Cardiac septum (tissue), 1 donor: ENCODE data around the gene MYBPH. TPM values are rescaled to one million over a fixed set of nuclear protein-coding genes. Genes with fewer than 3 reads are reported as not detected.

Experiments used
- DNase-seq: peaks from one replicate; pipeline ENCODE4 v3.0.0-alpha.2; 2020; ENCODE audit warnings: low spot score
- intact Hi-C: fragments of 100-400 bp; cut with DNase I; formaldehyde crosslinking; loops from one replicate; pipeline ENCODE4 v1.14.0; 2022
- total RNA-seq: library from RNA; stranded (reverse); fragmentation: NEBNext Ultra II Directional; extraction: Animal tissue kit (Norgen Biotek cat#: 25700); gene quantifications from one replicate; pipeline ENCODE4 v1.2.1, GENCODE V29; 2021
- donor health status: DM: no; HTN: no; CAD: no.

The MYBPH gene
- total RNA-seq, 1 donor from 2014 or later, result not detected

DNA sequence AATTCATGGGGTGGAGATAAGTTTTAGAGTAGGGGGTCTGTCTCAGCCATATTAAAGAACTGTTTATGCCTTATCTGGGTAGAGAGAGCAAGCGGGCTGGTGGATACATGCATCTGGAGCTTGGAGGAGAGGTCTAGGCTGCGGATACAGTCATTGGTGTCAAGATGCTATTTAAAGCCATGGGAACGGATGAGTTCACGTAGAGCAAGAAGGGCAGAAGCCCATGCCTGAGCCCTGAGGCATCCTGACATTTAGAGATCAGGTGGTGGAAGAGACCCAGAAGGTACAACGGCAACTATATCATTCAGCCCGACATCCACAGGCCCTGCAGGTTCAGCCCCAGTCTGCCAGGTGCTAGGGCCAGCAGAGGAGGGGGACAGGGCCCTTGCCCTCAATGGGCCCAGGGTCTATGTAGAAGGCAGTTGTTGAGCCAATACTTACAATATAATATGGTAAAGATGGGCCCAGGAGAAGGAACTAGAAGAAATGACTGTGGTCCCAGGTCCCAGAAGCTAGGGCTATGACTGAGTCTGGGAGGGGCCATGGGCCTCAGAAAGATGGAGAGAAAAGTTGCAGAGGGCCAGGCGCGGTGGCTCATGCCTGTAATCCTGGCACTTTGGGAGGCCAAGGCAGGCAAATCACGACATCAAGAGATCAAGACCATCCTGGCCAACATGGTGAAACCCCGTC is 26.0 kb upstream of the MYBPH start:
- no peak for DNase-seq
- intact Hi-C loops, result no loop called here

DNA sequence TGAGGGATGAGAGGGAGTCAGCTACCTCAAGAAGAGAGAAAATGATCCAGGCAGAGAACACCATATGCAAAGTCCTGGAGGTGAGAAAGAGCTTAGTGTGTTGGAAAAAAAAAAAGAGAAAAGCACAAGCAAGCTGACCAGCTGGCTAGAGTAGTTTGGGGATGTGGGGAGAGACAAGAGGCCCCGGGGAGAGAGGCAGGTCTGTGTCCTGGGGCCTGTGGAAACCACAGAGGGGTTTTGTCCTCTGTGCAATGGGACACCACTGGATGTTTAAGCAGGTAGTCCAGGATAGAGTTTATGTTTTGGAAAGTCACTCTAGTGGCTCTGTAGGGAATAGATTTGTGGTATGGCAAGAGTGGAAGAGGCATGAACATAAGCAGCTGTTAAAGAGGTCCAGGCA is 25.3 kb upstream of the MYBPH start:
- no peak for DNase-seq
- intact Hi-C loops, result no loop called here

DNA sequence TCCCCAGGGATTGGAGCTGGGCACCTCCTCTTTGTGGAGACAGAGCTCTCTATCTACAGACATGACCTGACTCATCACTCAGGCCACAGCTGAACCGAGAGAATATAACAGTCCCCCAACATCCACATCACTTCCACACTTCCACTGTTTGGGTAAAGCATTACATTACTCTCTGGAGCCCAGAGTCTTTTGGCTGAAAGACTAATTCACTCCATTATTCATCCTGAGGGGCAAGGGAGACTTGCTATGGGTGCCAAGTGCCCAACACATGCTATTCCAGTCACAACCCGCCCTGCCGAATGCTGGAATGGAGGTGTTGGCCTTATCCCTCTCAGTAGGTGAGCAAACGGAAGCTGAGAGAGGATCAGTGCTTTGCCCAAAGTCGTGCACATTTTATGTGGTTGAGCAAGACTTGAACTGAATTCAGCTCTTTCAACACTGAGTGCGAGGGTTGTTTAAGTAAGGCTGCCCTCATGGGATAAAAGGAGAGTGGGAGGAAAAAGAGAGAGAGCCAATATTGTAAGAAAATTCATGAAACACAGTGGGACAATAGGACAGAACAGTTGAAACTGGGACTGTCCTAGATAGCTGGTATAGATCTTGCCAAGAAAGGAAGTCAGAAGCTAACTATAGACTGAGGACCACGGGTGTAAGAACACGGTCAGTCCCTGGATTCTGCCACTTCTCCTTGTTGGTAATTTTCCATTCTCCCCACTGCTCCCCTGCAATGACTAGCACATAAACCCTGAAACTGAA is 24.4 kb upstream of the MYBPH start:
- intact Hi-C loops, result no loop called here
- no peak for DNase-seq

DNA sequence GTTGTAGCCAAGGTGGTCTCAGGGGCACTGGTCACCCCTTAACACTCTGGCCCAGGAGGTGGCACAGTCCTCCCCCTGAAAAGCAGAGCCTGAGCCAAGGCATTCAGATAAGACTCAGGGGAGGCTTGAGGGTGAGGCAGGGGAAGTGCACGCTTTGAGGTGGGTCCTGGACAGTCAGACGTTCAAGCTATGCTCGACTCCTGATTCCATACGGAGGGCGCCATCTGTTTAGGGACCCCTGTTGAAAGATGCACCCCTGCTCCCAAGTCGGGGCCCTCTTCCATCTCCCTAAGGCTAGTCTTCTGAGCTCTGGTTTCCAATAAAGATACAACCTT is 23.8 kb upstream of the MYBPH start:
- DNase-seq, result no peak
- intact Hi-C loops, result no loop called here

DNA sequence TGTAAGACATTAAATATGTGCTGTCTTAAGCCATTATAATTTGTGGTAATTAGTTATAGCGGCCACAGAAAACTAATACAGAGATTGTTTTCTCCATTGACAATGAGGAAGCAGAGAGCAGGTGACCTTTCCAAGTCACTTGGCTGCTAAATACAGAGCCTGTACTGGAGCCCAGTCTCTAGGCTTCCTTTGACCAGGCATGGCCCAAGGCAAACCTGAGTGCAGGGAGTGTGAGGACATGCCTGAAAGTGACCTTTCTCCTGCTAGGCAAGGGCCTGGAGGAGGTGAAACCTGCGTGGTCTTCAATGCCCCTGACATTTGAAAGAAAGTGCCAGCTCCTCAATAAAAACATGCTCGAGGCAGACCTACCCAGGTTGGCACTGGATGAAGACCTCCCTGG is 23.4 kb upstream of the MYBPH start:
- DNase-seq, result no peak
- intact Hi-C loops, result no loop called here

DNA sequence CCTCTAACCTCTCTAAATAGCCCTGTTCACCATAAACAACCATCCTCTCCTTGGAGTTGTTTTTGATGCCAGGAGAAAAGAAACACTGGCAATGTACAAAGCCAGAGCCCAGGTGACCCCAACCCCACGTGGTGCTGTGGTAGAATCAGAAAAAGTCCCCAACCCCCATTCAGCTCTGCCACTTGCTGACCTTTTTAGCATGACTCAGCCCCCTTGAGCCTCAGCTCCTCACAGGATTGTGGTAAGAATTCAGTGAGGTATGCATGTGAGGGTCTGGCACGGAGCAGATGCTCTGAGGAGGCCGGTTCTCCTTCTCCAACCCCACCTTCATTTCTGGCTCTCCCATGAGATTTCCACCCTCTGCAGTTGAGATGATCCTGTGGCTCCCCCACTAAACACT is 22.0 kb upstream of the MYBPH start:
- intact Hi-C loops, result no loop called here
- DNase-seq, result no peak

DNA sequence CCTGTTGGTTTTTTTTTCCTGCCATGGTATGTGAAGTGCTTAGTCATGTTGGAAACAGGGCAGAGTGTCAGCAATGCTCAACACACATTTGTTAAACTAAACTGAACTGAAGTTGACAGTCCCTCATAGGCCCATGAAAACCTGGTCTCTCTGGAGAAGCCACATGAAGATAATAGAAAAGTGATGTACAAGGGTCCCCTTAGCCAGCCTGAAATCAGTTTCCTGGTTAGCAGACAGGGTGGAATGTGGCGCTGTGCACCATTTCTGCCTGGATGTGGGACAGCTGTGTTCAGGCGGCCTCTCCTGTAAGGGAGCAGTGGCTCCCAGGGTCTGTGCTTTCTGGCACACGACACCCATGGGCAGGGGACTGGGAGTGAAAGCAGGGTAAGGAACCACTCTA is 20.7 kb upstream of the MYBPH start:
- no peak for DNase-seq
- intact Hi-C loops, result no loop called here

DNA sequence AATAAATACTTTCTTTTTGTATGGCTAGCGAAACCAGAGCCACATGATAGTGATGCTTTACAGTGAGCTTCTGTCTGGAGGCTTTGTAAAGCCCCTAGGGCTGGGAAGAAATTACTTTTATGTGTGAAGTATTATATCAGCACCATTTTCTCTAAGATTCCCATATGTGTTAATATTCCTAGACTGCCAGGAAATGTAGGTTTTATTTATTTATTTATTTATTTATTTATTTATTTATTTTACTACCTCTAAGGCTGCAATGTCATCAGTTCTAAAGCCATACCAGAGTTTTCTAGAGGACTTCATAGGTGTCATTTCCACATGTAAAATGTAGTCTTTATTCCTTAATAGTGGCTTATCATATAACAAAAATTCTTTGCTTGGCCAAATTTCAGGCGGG is 15.3 kb upstream of the MYBPH start:
- intact Hi-C loops, result no loop called here
- DNase-seq, result no peak

DNA sequence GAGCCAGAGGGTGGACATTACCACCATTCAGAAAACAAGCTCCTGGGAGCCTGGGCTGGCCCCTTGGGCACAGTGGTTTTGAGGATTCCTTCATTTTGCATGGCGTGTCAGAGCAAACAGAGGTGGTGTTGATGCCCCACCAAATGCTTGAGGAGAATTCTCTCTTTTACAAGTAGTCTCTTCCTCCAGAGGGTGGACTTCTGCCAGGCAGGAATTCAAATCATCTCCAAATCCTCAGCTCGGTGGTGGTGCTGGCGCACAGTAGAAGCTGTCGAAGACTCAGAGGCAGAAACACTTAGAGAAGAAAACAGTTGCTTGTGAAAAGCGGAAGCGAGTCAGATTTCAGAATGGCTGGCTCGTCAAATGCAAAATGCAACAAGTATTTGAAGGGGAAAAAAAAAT is 14.3 kb upstream of the MYBPH start:
- intact Hi-C loops, result no loop called here
- no peak for DNase-seq

DNA sequence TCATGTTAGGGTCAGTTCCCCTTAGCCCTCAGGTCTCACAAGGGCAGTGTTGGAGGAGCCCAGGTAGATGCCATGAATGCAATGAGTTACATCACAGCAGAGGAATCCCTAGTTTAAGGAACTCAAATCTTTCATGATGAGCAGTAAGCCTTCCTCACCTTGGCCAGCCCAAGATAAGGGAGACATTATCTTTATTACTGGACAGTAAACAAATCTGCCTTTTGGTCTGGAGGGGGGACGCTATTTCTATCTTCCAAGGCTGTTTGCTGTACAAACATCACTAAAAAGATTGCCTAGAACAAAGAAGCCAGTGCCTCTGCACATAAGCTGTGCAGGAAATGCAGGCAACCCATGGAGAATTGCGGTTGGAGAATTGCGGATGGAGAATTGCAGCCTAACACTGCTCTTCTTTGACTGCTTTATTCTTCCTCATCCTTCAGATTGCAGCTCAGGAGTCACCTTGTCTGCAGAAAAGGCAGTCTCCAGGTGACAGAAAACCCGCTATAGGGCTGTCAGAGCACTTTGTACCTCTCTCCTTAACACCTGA is 13.1 kb upstream of the MYBPH start:
- intact Hi-C loops, result no loop called here
- no peak for DNase-seq

DNA sequence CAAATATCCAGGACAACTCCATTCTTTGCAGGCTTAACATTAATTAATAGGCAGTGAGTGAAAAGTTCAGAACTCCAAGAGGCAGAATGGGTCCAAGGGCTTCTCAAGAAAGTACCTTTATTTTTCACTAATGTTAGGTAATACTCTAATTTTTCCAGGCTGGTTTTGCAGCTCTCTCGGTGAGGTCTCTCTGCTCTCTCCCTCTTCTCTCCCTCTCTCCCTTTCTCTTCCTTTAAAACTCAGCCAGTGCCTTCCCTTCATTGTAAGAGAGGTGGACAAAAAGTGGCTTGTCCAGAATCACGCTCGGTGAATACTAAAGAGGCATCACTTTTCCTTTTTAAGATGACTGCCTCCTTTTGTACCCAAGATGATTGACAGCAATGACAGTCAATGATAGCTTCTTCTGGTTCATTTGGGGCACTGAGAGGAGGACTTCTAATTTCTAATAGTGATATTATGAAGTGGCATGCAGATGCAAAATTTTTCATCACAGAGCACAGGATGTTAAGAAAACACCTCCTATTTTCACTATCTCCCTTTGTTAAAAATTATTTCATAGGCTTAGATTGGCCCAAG is 12.2 kb upstream of the MYBPH start:
- no peak for DNase-seq
- intact Hi-C loops, result no loop called here

DNA sequence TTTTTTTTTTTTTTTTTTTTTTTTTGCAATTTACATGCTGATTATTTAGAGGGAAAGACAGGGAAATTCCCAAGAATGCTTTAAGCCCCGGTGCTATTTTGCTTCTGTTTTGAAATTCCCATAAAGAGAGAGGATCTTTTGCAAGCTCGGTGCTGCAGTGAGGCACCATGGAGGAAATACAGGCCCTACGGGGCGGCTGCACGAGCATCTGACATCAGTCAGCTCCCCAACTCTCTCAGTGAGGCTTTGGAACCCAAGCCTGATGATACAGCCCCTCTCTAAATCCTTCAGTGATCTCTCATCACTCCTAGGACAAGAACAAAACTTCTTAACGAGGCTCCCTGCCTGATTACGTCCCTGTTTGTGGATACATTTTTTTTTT is 11.7 kb upstream of the MYBPH start:
- no peak for DNase-seq
- intact Hi-C loops, result no loop called here

DNA sequence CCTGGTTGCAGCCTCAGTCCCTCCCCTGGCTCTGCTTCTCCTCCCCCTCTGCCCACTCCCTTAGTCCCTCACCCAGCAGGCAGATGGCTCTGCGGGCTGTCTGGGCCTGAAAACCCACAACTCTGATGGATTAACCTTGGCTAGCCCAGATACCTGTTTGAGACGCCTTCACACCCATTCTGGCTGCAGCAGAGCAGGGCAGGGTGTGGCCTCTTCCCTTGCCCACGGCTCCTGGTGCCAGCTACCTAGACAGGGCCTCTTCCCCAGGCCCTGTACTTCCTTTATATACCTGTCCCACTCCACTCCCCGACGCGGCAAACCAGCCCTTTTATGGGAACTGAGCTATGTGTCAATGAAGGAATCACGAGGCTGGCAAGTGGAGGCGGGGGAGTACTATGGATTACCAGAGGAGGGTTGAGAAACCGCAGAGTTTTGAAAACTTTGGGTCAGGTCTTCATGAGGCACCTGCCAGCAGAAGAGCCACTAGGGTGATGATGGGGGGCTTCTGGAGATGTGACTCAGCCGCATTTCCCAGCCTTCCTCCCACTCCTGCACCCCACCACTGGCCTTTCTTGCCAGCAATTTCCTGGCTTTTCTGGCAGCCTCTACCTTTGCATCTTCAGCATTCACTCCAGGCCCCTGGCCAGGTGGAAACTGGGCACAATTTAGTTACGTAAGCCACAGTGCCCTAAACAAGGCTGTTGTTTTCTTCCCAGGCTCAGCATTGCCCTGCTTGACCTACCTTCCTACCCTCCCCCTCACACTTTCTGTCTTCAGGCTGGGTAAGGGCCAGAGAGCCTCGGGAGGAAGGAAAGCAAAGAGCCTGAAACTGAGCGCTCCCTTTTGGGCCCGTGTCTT is 11.0 kb upstream of the MYBPH start, which contains the start of gene CHI3L1:
CHI3L1 (minus strand) TSS at position 259 of the 858 bp plus-strand sequence; CDS start at position 178, 81 bp downstream.
- DNase-seq, result peak; percentile 44
- intact Hi-C loops, result no loop called here

DNA sequence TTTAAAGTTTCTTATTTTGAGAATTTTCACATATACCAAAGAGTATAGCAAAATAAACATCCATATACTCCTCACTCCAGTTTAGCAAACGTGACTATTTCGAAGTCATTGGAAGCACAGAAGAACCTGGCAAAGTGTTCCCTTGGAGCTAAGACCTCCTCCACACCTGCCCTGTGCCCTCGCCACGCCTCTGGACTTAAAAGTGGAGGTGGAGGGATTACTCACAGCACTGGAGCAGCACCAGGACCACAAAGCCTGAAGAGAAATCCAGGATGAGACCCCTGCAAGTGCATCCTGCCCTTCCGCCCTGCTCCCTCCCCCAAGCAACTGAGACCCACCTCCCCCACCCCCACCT is 10.4 kb upstream of the MYBPH start:
- intact Hi-C loops, result no loop called here
- DNase-seq, result no peak

DNA sequence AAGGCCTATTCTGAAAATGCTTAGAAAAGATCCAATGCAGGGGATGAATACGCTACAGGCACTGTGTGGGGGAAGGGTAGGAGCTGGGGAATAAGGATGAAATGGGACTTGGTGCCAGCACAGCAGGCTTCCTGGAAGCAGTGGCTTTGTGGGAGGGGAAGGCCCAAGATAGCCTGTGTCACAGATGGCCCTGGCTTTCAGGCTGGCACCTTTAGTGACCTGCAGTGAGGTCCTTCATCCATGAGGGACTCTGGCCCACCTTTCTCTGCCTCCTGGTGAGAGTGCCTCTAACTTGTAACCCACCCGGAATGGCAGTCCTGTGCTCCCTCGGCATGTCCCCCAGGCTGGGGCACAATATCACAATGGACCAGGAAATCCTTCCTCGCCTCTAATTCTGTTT is 10.0 kb upstream of the MYBPH start:
- intact Hi-C loops, result no loop called here
- DNase-seq, result peak; percentile 63

DNA sequence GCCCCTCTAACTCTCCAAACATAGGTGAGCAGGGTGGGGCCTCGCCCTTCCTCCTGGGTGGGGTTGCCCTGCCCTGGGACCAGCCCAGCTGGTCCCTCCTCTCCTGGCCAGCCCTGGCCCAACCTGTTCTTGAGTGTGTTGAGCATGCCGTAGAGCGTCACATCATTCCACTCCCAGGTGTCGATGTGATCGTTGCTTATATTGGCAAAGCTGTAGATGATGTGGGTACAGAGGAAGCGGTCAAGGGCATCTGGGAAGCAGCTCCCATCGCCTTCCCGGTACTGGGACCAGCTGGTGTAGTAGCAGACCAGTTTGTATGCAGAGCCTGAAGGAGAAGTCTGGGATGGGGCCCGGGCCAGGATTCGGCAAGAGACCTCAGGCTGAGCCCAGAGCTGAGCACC is 9.4 kb upstream of the MYBPH start:
- peak; percentile 36 for DNase-seq
- intact Hi-C loops, result no loop called here

DNA sequence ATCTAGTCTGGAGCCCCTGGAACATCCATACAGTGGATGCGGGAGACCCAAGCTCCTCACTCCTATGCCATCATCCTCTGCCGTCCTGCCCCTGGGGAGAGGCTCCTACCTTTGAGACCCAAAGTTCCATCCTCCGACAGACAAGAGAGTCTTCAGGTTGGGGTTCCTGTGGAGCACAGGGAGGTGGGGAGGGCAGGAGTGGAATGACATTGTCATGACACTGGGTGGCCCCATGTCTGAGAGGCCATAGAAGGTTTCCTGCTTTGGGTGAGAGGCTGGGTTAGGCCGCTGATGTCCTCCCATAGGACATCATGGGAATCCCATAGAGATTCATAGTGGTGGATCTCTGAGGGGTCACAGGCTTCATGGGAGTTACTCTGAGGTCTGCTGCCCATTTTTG is 8.8 kb upstream of the MYBPH start:
- no peak for DNase-seq
- intact Hi-C loops, result no loop called here

DNA sequence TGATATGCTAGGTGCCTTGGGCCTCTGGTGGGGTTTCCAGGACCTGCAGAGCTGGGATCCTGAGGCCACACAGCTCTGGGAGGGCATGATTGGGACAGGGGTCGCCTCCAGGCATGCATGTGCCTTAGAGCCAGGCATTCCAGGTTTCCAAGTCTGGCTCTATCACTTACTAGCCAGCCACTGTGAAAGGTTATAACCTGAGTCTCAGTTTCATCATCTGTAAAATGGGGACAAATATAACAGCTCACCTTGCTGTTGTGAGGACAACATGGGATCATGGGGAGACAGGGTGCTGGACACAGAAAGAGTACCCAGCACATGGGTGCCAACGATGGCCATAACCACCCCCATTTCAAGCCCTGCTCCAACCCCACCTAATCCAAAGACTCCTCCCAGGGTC is 8.2 kb upstream of the MYBPH start:
- intact Hi-C loops, result no loop called here
- peak; percentile 59 for DNase-seq

DNA sequence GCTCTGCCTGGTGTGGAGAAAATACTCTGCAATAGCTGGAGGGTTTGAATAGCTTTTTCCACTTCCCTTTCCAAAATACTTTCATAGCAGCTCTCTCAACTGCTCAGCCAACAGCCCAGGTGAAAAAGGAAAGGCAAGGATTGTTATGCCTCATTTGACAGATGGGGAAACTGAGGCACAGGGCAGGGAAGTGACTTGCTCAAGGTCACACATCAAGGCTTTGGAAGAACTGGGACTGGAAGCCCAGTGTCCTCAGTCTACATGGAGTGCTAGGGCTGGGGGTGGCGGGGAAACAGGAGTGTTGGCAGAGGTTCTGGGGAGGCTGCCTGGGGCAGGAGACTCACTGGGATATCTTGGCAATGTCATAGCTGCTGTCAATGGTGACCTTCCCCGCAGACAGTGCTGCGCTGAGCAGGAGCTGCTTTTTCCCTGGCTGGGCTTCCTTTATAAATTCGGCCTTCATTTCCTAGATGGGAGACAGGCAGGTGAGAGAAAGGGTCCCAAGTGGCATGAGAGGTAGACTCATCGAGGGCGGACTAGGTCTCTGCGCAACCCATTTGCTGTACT is 6.8 kb upstream of the MYBPH start:
- intact Hi-C loops, result no loop called here

More for the DNA sequence above, 6.8 kb upstream of the MYBPH start:
- peak; percentile 59 for DNase-seq
